Small intestine (tissue), 7 donors: Measurements from ENCODE around the gene MED12. TPM values are rescaled to one million over a fixed set of nuclear protein-coding genes. Genes with fewer than 3 reads are reported as not detected.

Experiments used
- DNase-seq, 2 donors: peaks; one replicate each; pipeline versions ENCODE4 v3.0.0 to v3.0.0-alpha.2; 2013
- FAIRE-seq: peaks from 2 replicates; lab custom pipeline; 2012; peaks lifted over from hg19 to GRCh38; lab: Jason Lieb, UNC
- H3K27ac ChIP-seq, 3 donors: one replicate each; pipeline ENCODE4 v1.5.1; 2013; ENCODE audit warnings: low read length in 2 of 3, mild to moderate bottlenecking in 2 of 3, control low read depth in 1 of 3, inconsistent platforms in 1 of 3, low read depth in 1 of 3, moderate library complexity in 1 of 3
- H3K27me3 ChIP-seq, 3 donors: one replicate each; pipeline ENCODE4 v1.6.1; 2013; ENCODE audit warnings: low read length in 3 of 3, inconsistent platforms in 1 of 3; ENCODE audit not compliant: control insufficient read depth in 3 of 3, insufficient read depth in 3 of 3
- H3K36me3 ChIP-seq, 3 donors: one replicate each; pipeline ENCODE4 v1.6.1; 2013; ENCODE audit warnings: low read length in 3 of 3, inconsistent platforms in 1 of 3, low read depth in 1 of 3, mild to moderate bottlenecking in 1 of 3, moderate library complexity in 1 of 3; ENCODE audit not compliant: control insufficient read depth in 3 of 3, insufficient read depth in 2 of 3
- H3K4me1 ChIP-seq, 3 donors: one replicate each; pipeline ENCODE4 v1.6.1; 2013; ENCODE audit warnings: low read length in 2 of 3, inconsistent platforms in 1 of 3, low read depth in 1 of 3, mild to moderate bottlenecking in 1 of 3, moderate library complexity in 1 of 3; ENCODE audit not compliant: control insufficient read depth in 3 of 3, insufficient read depth in 2 of 3
- H3K4me3 ChIP-seq, 3 donors: one replicate each; pipeline ENCODE4 v1.5.1; 2013; ENCODE audit warnings: low read length in 3 of 3, control low read depth in 1 of 3, inconsistent platforms in 1 of 3, low read depth in 1 of 3, mild to moderate bottlenecking in 1 of 3, moderate library complexity in 1 of 3
- H3K9me3 ChIP-seq, 2 donors: one replicate each; pipeline ENCODE4 v1.6.1; 2013; ENCODE audit warnings: low read depth in 1 of 2, low read length in 1 of 2; ENCODE audit not compliant: control insufficient read depth in 2 of 2, insufficient read depth in 1 of 2
- WGBS, 3 donors: extraction: QIAGEN DNeasy Blood & Tissue Kit; methylation state at CpG; one replicate each; pipeline ENCODE4 v1.1.7; 2013; 5-methylcytosine and 5-hydroxymethylcytosine counted together
- polyA plus RNA-seq, 4 donors: library from polyadenylated mRNA; stranded (reverse) in 3 of 4; unstranded in 1 of 4; fragments of 200-250 nt in 3 of 4; fragments of 120-200 nt in 1 of 4; gene quantifications; one replicate each; pipeline versions ENCODE4 v1.2.1 to v1.2.3, GENCODE V29; 2013
- donor health status: healthy with polysubstance abuse.
- donor health status: control.
- donor health status: control.
- donor health status: Bipolar disorder and iron deficiency.
- donor health status: healthy.

The MED12 gene
- polyA plus RNA-seq, 4 donors: 4.3 to 30.1 (median 9.0) TPM

GRCh38 chrX:71095033-71095432, 23.4 kb upstream of the MED12 start:
- Histone ChIP-seq H3K36me3 (no peaks in the 10 kb centered on the region), H3K9me3 (no peaks in the 10 kb centered on the region), H3K27me3 (no peaks in the 10 kb centered on the region), H3K4me1 (peaks cover 0 to 16% (median 0%) of the 10 kb centered on the region in 3 donors), H3K27ac (no peak overlapping the region), H3K4me3 (peak overlapping the region; percentile 30 to 78 (median 62))
- WGBS, 3 donors: 24 to 48% (median 47%) methylated on average over 5 to 6 of the region's 6 CpGs
- FAIRE-seq: no peak
- no peak for DNase-seq

- Histone ChIP-seq H3K9me3 (no peaks in the 10 kb centered on the region), H3K36me3 (no peaks in the 10 kb centered on the region), H3K4me3 (peak within 1 kb of the TSS; percentile 49 to 78 (median 62)), H3K27me3 (no peaks in the 10 kb centered on the region), H3K27ac (peak within 1 kb of the TSS in 2 of 3 donors; percentile 49 to 83), H3K4me1 (peaks cover 0 to 16% (median 0%) of the 10 kb centered on the region in 3 donors)
- DNase-seq: peak; percentile 86 to 90
- no peak for FAIRE-seq
- 1 to 21% (median 2%) methylated on average over 21 to 29 of the region's 29 CpGs for WGBS, 3 donors
These were observed 22.8 kb upstream of the MED12 start, which contains the start of gene FOXO4 for GRCh38 chrX:71095555-71095980. Gene FOXO4, plus strand, starts transcription at chrX:71095851. Its CDS starts 678 bp downstream, at chrX:71096529.

GRCh38 chrX:71095981-71096759, 22.2 kb upstream of the MED12 start:
- Histone ChIP-seq H3K9me3 (no peaks in the 10 kb centered on the region), H3K36me3 (peaks cover 0 to 5% (median 0%) of the 10 kb centered on the region in 3 donors), H3K4me3 (peak overlapping the region; percentile 49 to 78 (median 62)), H3K4me1 (peaks cover 0 to 19% (median 0%) of the 10 kb centered on the region in 3 donors), H3K27me3 (no peaks in the 10 kb centered on the region), H3K27ac (peak overlapping the region in 2 of 3 donors; percentile 47 to 83)
- peak; percentile 20 to 61 for DNase-seq
- no peak for FAIRE-seq
- 1 to 21% (median 5%) methylated on average over 26 to 46 of the region's 46 CpGs for WGBS, 3 donors

GRCh38 chrX:71096760-71097032, 21.7 kb upstream of the MED12 start:
- DNase-seq: no peak
- Histone ChIP-seq H3K36me3 (peaks cover 0 to 7% (median 0%) of the 10 kb centered on the region in 3 donors), H3K9me3 (no peaks in the 10 kb centered on the region), H3K4me3 (peak overlapping the region; percentile 49 to 78 (median 62)), H3K27me3 (no peaks in the 10 kb centered on the region), H3K27ac (peak overlapping the region in 2 of 3 donors; percentile 20 to 83), H3K4me1 (peaks cover 0 to 20% (median 0%) of the 10 kb centered on the region in 3 donors)
- no peak for FAIRE-seq
- WGBS, 3 donors: 4 to 31% (median 5%) methylated on average over 4 to 9 of the region's 9 CpGs

- DNase-seq (peak; percentile 55 to 66), FAIRE-seq (no peak)
- 0 to 21% (median 12%) methylated on average over 2 of the region's 2 CpGs for WGBS, 3 donors
- Histone ChIP-seq H3K27me3 (no peaks in the 10 kb centered on the region), H3K9me3 (no peaks in the 10 kb centered on the region), H3K4me3 (no peak overlapping the region), H3K4me1 (peaks cover 0 to 36% (median 4%) of the 10 kb centered on the region in 3 donors), H3K27ac (no peak overlapping the region), H3K36me3 (peaks cover 0 to 10% (median 0%) of the 10 kb centered on the region in 3 donors)
These were observed 20.1 kb upstream of the MED12 start for GRCh38 chrX:71098302-71098701.

GRCh38 chrX:71098951-71099506, 19.4 kb upstream of the MED12 start:
- Histone ChIP-seq H3K27me3 (no peaks in the 10 kb centered on the region), H3K36me3 (peaks cover 0 to 10% (median 0%) of the 10 kb centered on the region in 3 donors), H3K9me3 (no peaks in the 10 kb centered on the region), H3K4me3 (no peak overlapping the region), H3K27ac (no peak overlapping the region), H3K4me1 (peaks cover 0 to 43% (median 7%) of the 10 kb centered on the region in 3 donors)
- FAIRE-seq (no peak), DNase-seq (no peak)
- 69 to 80% (median 71%) methylated on average over 5 of the region's 5 CpGs for whole genome bisulfite sequencing, 3 donors

- H3K4me3 ChIP-seq: no peak overlapping the region
- 70 to 89% (median 84%) methylated on average over 4 of the region's 4 CpGs for WGBS, 3 donors
- DNase-seq (no peak), FAIRE-seq (no peak)
- no peak overlapping the region for H3K27ac ChIP-seq
- peaks cover 0 to 51% (median 7%) of the 10 kb centered on the region in 3 donors for H3K4me1 ChIP-seq
- no peaks in the 10 kb centered on the region for H3K27me3 ChIP-seq
- peaks cover 0 to 10% (median 0%) of the 10 kb centered on the region in 3 donors for H3K36me3 ChIP-seq
- H3K9me3 ChIP-seq: no peaks in the 10 kb centered on the region
These were observed 18.7 kb upstream of the MED12 start for GRCh38 chrX:71099736-71100135.

GRCh38 chrX:71100581-71101505, 17.6 kb upstream of the MED12 start:
- peak in 1 of 2 donors; percentile 31 for DNase-seq
- no peak overlapping the region for H3K4me3 ChIP-seq
- H3K27me3 ChIP-seq: no peaks in the 10 kb centered on the region
- H3K36me3 ChIP-seq: peaks cover 0 to 10% (median 0%) of the 10 kb centered on the region in 3 donors
- no peaks in the 10 kb centered on the region for H3K9me3 ChIP-seq
- FAIRE-seq: no peak
- peaks cover 0 to 48% (median 7%) of the 10 kb centered on the region in 3 donors for H3K4me1 ChIP-seq
- no peak overlapping the region for H3K27ac ChIP-seq
- 78 to 88% (median 85%) methylated on average over 27 to 31 of the region's 31 CpGs for WGBS, 3 donors
